PC-3 (cell line): ENCODE measurements around the gene KDM4B. TPM values are rescaled to one million over a fixed set of nuclear protein-coding genes. Genes with fewer than 3 reads are reported as not detected.
A peak's percentile ranks its signal among the peaks of the same experiment; 100 is the strongest.

Experiments used
- ATAC-seq: fragments of 200-7000 bp; cut with Tn5 transposase; 2 replicates; pipeline ENCODE4 v1.9.1; 2020; ENCODE audit warnings: mild to moderate bottlenecking, moderate library complexity
- BruUV-seq: library from RNA; stranded (reverse); fragments of 400-500 nt; replicated peaks from 2 replicates; lab custom pipeline; 2021; lab: Mats Ljungman, UMichigan
- CTCF ChIA-PET: fragments of 300-600 bp; sonication (Branson Sonifier 250); formaldehyde crosslinking; loops from one replicate; lab custom pipeline; 2022; ENCODE audit warnings: antibody characterized with exemption; lab: Charles Lee
- POLR2A ChIA-PET: fragments of 300-600 bp; sonication (Branson Sonifier 250); formaldehyde crosslinking; loops from one replicate; lab custom pipeline; 2022; ENCODE audit warnings: antibody characterized with exemption; ENCODE audit not compliant: unreplicated experiment; lab: Charles Lee
- DNase-seq: peaks from one replicate; pipeline ENCODE4 v3.0.0-alpha.2; 2015
- H2AFZ ChIP-seq: fragments of 300-600 bp; sonication (generic); 2 replicates; pipeline ENCODE4 v1.6.0; 2016; ENCODE audit warnings: antibody characterized with exemption, low read length
- H3F3A ChIP-seq: fragments of 300-600 bp; sonication (generic); one replicate; pipeline ENCODE4 v1.6.0; 2017; ENCODE audit warnings: antibody characterized with exemption, low read length, control low read depth, mild to moderate bottlenecking; ENCODE audit not compliant: unreplicated experiment
- H3K27ac ChIP-seq: fragments of 300-600 bp; sonication (generic); 2 replicates; pipeline ENCODE4 v1.5.1; 2016; ENCODE audit warnings: mild to moderate bottlenecking, low read length
- H3K27me3 ChIP-seq: fragments of 300-600 bp; sonication (generic); 2 replicates; pipeline ENCODE4 v1.6.1; 2016; ENCODE audit warnings: low read length, mixed read lengths
- H3K36me3 ChIP-seq: fragments of 300-600 bp; sonication (generic); 2 replicates; pipeline ENCODE4 v1.6.1; 2016; ENCODE audit warnings: low read depth, mixed run types, low read length, mixed read lengths
- H3K4me1 ChIP-seq: fragments of 300-600 bp; sonication (generic); 2 replicates; pipeline ENCODE4 v1.5.1; 2016; ENCODE audit warnings: low read length; ENCODE audit not compliant: insufficient read depth
- H3K4me2 ChIP-seq: fragments of 300-600 bp; sonication (generic); 2 replicates; pipeline ENCODE4 v1.6.0; 2016; ENCODE audit warnings: low read length
- H3K4me3 ChIP-seq: fragments of 300-600 bp; sonication (generic); 2 replicates; pipeline ENCODE4 v1.5.1; 2016; ENCODE audit warnings: mild to moderate bottlenecking, low read length, mixed read lengths
- H3K79me2 ChIP-seq: fragments of 300-600 bp; sonication (generic); 2 replicates; pipeline ENCODE4 v1.6.1; 2017; ENCODE audit warnings: low read length, mixed read lengths
- H3K9ac ChIP-seq: fragments of 300-600 bp; sonication (generic); 2 replicates; pipeline ENCODE4 v1.6.0; 2016; ENCODE audit warnings: mild to moderate bottlenecking, low read length
- H3K9me2 ChIP-seq: fragments of 300-600 bp; sonication (generic); replicated peaks from 2 replicates; pipeline ENCODE4 v1.6.1; 2016; ENCODE audit warnings: mixed run types, low read length, mixed read lengths
- H3K9me3 ChIP-seq: fragments of 300-600 bp; sonication (generic); 2 replicates; pipeline ENCODE4 v1.6.1; 2016; ENCODE audit warnings: low read length, mixed read lengths
- H4K20me1 ChIP-seq: fragments of 300-600 bp; sonication (generic); 2 replicates; pipeline ENCODE4 v1.6.1; 2016; ENCODE audit warnings: low read length, mixed read lengths
- EZH2 ChIP-seq: fragments of 300-600 bp; sonication (generic); IDR thresholded peaks from one replicate; pipeline ENCODE4 v1.6.1; 2017; ENCODE audit warnings: antibody characterized with exemption, mild to moderate bottlenecking, low read length; ENCODE audit not compliant: unreplicated experiment
- EZH2phosphoT487 ChIP-seq: fragments of 300-600 bp; sonication (generic); IDR thresholded peaks from 2 replicates; pipeline ENCODE4 v1.6.1; 2018; ENCODE audit warnings: mild to moderate bottlenecking, antibody characterized with exemption, low read length, borderline replicate concordance
- intact Hi-C: fragments of 100-400 bp; cut with micrococcal nuclease; formaldehyde crosslinking; loops from 2 replicates; pipeline ENCODE4 v1.9.0; 2023
- total RNA-seq: library from RNA; depleted of rRNA; stranded (reverse); fragments of >200 nt; gene quantifications from 2 replicates; pipeline ENCODE4 v1.2.3, GENCODE V29; 2014
- TF ChIP-seq, protein P1 (sequence below): fragments of 300-600 bp; sonication (generic); conservative IDR thresholded peaks from 2 replicates; pipeline ENCODE4 v1.5.1; 2017; ENCODE audit warnings: antibody characterized with exemption, low read depth, mild to moderate bottlenecking, low read length

KDM4B gene
- total RNA-seq, 1 experiment from 2014 or later, result 19.8 TPM

- intact Hi-C loops, result no loop called here
- Histone ChIP-seq H3K27ac (no peak overlapping the region), H3F3A (no peaks in the 10 kb centered on the region), H3K9me2 (no peaks in the 10 kb centered on the region), H3K9me3 (no peaks in the 10 kb centered on the region), H4K20me1 (0 out of 2 replicates have a peak, but pooled peaks cover 5% of the 10 kb centered on the region), H3K27me3 (no peaks in the 10 kb centered on the region), H3K79me2 (0 out of 2 replicates have a peak, but pooled peaks cover 4% of the 10 kb centered on the region), H3K4me1 (no peaks in the 10 kb centered on the region), H3K36me3 (peaks cover 18% of the 10 kb centered on the region), H3K9ac (no peak overlapping the region), H3K4me3 (no peak overlapping the region), H2AFZ (no peak overlapping the region), H3K4me2 (no peak overlapping the region)
- ChIA-PET POLR2A (interaction anchor here (0.7 kb wide), 1 partner anchor 212 kb away, joined by 3 read pairs; no protein-coding TSS in a partner anchor), CTCF (interaction anchor here (0.5 kb wide), 2 partner anchors 9 to 306 kb away, joined by 3 to 7 read pairs; no protein-coding TSS in a partner anchor)
- peak; percentile 56 for DNase-seq
- TF ChIP-seq, protein P1, sequence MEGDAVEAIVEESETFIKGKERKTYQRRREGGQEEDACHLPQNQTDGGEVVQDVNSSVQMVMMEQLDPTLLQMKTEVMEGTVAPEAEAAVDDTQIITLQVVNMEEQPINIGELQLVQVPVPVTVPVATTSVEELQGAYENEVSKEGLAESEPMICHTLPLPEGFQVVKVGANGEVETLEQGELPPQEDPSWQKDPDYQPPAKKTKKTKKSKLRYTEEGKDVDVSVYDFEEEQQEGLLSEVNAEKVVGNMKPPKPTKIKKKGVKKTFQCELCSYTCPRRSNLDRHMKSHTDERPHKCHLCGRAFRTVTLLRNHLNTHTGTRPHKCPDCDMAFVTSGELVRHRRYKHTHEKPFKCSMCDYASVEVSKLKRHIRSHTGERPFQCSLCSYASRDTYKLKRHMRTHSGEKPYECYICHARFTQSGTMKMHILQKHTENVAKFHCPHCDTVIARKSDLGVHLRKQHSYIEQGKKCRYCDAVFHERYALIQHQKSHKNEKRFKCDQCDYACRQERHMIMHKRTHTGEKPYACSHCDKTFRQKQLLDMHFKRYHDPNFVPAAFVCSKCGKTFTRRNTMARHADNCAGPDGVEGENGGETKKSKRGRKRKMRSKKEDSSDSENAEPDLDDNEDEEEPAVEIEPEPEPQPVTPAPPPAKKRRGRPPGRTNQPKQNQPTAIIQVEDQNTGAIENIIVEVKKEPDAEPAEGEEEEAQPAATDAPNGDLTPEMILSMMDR, result peak; percentile 76
- TF ChIP-seq EZH2phosphoT487 (no peak), EZH2 (no peak)
- no TSS peak for BruUV-seq
- peak; percentile 42 for ATAC-seq
These were observed 69.8 kb downstream of the KDM4B start for GRCh38 chr19:5038631-5039271.

GRCh38 chr19:5039642-5040543 is 71.0 kb downstream of the KDM4B start:
- no peak for TF ChIP-seq EZH2
- no peak for TF ChIP-seq EZH2phosphoT487
- TF ChIP-seq, protein P1, result no peak
- H3K9ac ChIP-seq, result no peak overlapping the region
- no peaks in the 10 kb centered on the region for H3F3A ChIP-seq
- H3K9me3 ChIP-seq, result no peaks in the 10 kb centered on the region
- no TSS peak for BruUV-seq
- 0 out of 2 replicates have a peak, but pooled peaks cover 5% of the 10 kb centered on the region for H4K20me1 ChIP-seq
- DNase-seq (no peak), ATAC-seq (no peak)
- H3K4me1 ChIP-seq, result 0 out of 2 replicates have a peak, but pooled peaks cover 3% of the 10 kb centered on the region
- no peaks in the 10 kb centered on the region for H3K27me3 ChIP-seq
- peaks cover 11% of the 10 kb centered on the region for H3K79me2 ChIP-seq
- peaks cover 18% of the 10 kb centered on the region for H3K36me3 ChIP-seq
- H3K27ac ChIP-seq, result no peak overlapping the region
- no peaks in the 10 kb centered on the region for H3K9me2 ChIP-seq
- H2AFZ ChIP-seq, result no peak overlapping the region
- ChIA-PET CTCF (no interaction called here), POLR2A (no interaction called here)
- intact Hi-C loops, result no loop called here
- no peak overlapping the region for H3K4me3 ChIP-seq
- no peak overlapping the region for H3K4me2 ChIP-seq
